Osteoblast (primary cell): ENCODE results near the gene MYOM3. TPM values are rescaled to one million over a fixed set of nuclear protein-coding genes. Genes with fewer than 3 reads are reported as not detected.

Source experiments
- DNase-seq: peaks from one replicate; pipeline ENCODE4 v3.0.0; 2011; ENCODE audit warnings: low spot score, mixed read lengths; ENCODE audit not compliant: insufficient read length; ENCODE audit errors: missing footprints
- H2AFZ ChIP-seq: 2 replicates; pipeline ENCODE4 v1.6.0; 2011; ENCODE audit warnings: mild to moderate bottlenecking, low read length
- H3K27ac ChIP-seq: 2 replicates; pipeline ENCODE4 v1.5.1; 2011; ENCODE audit warnings: mild to moderate bottlenecking, low read depth, low read length, moderate library complexity
- H3K27me3 ChIP-seq: 2 replicates; pipeline ENCODE4 v1.6.0; 2012; ENCODE audit warnings: mild to moderate bottlenecking, control low read depth, inconsistent platforms, low read length, moderate library complexity; ENCODE audit not compliant: insufficient read depth
- H3K36me3 ChIP-seq: 2 replicates; pipeline ENCODE4 v1.5.1; 2011; ENCODE audit warnings: mild to moderate bottlenecking, low read length, control low read depth, moderate library complexity; ENCODE audit not compliant: insufficient read depth
- H3K4me1 ChIP-seq: 2 replicates; pipeline ENCODE4 v1.5.1; 2011; ENCODE audit warnings: mild to moderate bottlenecking, low read length, control low read depth, moderate library complexity; ENCODE audit not compliant: insufficient read depth
- H3K4me2 ChIP-seq: 2 replicates; pipeline ENCODE4 v1.6.0; 2011; ENCODE audit warnings: mild to moderate bottlenecking, low read length; ENCODE audit not compliant: insufficient read depth
- H3K4me3 ChIP-seq: fragments of 200-600 bp; sonication (generic); 3 replicates; pipeline ENCODE4 v1.5.1; 2012; ENCODE audit warnings: mild to moderate bottlenecking, low read length, inconsistent platforms; ENCODE audit not compliant: insufficient read depth
- H3K79me2 ChIP-seq: 2 replicates; pipeline ENCODE4 v1.6.0; 2012; ENCODE audit warnings: mild to moderate bottlenecking, low read length, control low read depth, inconsistent platforms; ENCODE audit not compliant: insufficient read depth
- H3K9me3 ChIP-seq: 2 replicates; pipeline ENCODE4 v1.5.1; 2011; ENCODE audit warnings: low read depth, low read length, control low read depth
- H4K20me1 ChIP-seq: 2 replicates; pipeline ENCODE4 v1.6.0; 2012; ENCODE audit warnings: mild to moderate bottlenecking, low read length, control low read depth; ENCODE audit not compliant: insufficient read depth
- total RNA-seq: library from RNA; depleted of rRNA; stranded (reverse); fragments of >200 nt; gene quantifications from 2 replicates; pipeline ENCODE4 v1.2.3, GENCODE V29; 2012
- TF ChIP-seq, protein P1 (sequence below): IDR thresholded peaks from 2 replicates; pipeline ENCODE4 v1.5.1; 2011; ENCODE audit warnings: mild to moderate bottlenecking, low read depth, low read length, moderate library complexity; ENCODE audit errors: extremely low read depth

MYOM3 gene
- total RNA-seq, 1 donor, result under 0.01 TPM

DNA sequence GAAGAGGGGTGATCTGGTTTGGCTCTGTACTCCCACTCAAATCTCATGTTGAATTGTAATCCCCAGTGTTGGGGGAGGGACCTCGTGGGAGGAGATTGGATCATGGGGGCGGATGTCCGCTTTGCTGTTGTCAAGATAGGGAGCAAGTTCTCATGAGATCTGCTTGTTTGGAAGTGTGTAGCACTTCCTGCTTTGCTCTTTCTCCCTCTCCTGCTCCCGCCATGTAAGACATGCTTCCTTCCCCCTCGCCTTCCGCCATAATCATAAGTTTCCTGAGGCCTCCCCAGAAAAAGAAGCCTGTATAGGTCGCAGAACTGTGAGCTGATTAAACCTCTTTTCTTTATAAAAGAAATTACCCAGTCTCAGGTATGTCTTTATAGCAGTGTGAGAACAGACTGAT, 27.9 kb downstream of the MYOM3 start:
- H3K36me3 ChIP-seq, result no peaks in the 10 kb centered on the region
- H3K27me3 ChIP-seq, result peaks cover 32% of the 10 kb centered on the region

DNA sequence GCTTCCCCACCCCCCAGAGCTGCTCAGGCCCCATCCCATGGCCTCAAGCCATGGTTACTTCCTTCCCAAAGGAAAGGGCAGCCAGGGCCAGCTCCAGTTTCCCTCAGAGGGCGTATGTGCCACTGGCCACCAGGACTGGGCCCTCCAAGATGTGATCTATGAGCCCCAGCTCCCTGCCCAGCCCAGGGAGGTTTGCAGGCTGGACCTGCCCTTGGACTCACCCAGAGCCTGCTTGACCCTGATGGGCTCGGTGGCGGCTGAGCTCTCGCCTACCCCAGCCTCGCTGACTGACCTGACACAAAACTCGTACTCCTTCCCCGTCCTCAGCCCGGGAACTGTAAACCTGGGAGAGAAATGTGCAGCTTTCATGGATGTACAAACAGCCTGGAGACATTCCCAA, 29.6 kb downstream of the MYOM3 start:
- Histone ChIP-seq H4K20me1 (no peaks in the 10 kb centered on the region), H3K36me3 (no peaks in the 10 kb centered on the region), H3K4me2 (no peak overlapping the region), H3K4me1 (no peaks in the 10 kb centered on the region), H3K27me3 (peaks cover 23% of the 10 kb centered on the region), H3K4me3 (no peak overlapping the region), H3K79me2 (no peaks in the 10 kb centered on the region), H3K27ac (no peak overlapping the region), H2AFZ (no peak overlapping the region), H3K9me3 (no peaks in the 10 kb centered on the region)
- peak; percentile 50 for DNase-seq
- TF ChIP-seq, protein P1, sequence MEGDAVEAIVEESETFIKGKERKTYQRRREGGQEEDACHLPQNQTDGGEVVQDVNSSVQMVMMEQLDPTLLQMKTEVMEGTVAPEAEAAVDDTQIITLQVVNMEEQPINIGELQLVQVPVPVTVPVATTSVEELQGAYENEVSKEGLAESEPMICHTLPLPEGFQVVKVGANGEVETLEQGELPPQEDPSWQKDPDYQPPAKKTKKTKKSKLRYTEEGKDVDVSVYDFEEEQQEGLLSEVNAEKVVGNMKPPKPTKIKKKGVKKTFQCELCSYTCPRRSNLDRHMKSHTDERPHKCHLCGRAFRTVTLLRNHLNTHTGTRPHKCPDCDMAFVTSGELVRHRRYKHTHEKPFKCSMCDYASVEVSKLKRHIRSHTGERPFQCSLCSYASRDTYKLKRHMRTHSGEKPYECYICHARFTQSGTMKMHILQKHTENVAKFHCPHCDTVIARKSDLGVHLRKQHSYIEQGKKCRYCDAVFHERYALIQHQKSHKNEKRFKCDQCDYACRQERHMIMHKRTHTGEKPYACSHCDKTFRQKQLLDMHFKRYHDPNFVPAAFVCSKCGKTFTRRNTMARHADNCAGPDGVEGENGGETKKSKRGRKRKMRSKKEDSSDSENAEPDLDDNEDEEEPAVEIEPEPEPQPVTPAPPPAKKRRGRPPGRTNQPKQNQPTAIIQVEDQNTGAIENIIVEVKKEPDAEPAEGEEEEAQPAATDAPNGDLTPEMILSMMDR, result no peak

More for the DNA sequence above, 27.9 kb downstream of the MYOM3 start:
- no peak overlapping the region for H3K4me2 ChIP-seq
- no peak for DNase-seq
- no peak overlapping the region for H3K27ac ChIP-seq
- no peak overlapping the region for H2AFZ ChIP-seq
- H3K4me1 ChIP-seq, result no peaks in the 10 kb centered on the region
- H3K9me3 ChIP-seq, result no peaks in the 10 kb centered on the region
- TF ChIP-seq, protein P1, result no peak
- no peaks in the 10 kb centered on the region for H3K79me2 ChIP-seq
- H4K20me1 ChIP-seq, result no peaks in the 10 kb centered on the region
- no peak overlapping the region for H3K4me3 ChIP-seq

DNA sequence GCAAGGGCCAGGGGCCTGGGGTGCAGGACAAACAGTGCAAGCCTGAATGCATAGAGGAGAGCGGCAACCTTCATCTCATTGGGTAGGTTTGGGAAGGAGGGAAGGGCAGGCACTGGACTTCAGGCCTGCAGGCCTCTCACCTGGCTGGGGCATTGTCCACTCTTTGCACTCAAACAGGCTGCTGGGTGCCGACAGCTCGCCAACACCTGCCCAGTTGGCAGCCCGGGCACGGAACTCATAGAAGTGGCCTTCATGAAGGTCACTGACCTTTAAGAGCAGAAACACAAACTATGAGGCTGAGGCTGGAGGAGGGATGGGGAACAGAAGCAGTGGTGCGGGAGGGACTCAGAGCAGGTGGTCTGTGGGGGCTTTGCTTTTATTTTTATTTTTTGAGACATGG, 30.7 kb downstream of the MYOM3 start:
- peaks cover 23% of the 10 kb centered on the region for H3K27me3 ChIP-seq
- H3K27ac ChIP-seq, result no peak overlapping the region
- no peak overlapping the region for H2AFZ ChIP-seq
- TF ChIP-seq, protein P1, result no peak
- H3K9me3 ChIP-seq, result no peaks in the 10 kb centered on the region
- no peak for DNase-seq
- H3K4me1 ChIP-seq, result no peaks in the 10 kb centered on the region
- no peak overlapping the region for H3K4me3 ChIP-seq
- no peaks in the 10 kb centered on the region for H3K79me2 ChIP-seq
- H4K20me1 ChIP-seq, result no peaks in the 10 kb centered on the region
- H3K36me3 ChIP-seq, result no peaks in the 10 kb centered on the region
- H3K4me2 ChIP-seq, result no peak overlapping the region

DNA sequence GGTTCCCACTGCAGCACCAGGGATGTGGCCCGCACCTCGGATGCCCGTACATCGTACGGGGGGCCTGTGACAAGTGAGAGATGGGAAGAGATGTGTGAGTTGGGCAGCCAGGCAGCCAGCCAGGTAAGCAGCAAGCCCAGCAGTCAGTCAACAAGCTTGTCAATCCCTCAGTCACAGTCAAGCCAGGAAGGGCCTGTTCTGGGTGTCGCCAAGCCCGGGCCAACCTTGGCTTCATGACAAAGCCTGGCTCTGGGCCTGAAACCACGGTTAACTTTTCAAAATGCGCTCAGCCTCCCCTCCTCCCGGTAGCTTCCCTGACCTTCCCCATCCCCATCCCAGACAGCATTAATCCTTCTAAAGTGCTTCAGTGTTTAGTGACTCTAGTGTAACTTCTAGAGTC, 31.8 kb downstream of the MYOM3 start:
- H3K79me2 ChIP-seq, result no peaks in the 10 kb centered on the region
- no peak overlapping the region for H2AFZ ChIP-seq
- no peaks in the 10 kb centered on the region for H3K9me3 ChIP-seq
- no peak overlapping the region for H3K27ac ChIP-seq
- no peaks in the 10 kb centered on the region for H3K4me1 ChIP-seq
- H3K4me2 ChIP-seq, result no peak overlapping the region
- H3K27me3 ChIP-seq, result peaks cover 23% of the 10 kb centered on the region
- no peak overlapping the region for H3K4me3 ChIP-seq
- H4K20me1 ChIP-seq, result no peaks in the 10 kb centered on the region
- TF ChIP-seq, protein P1, result no peak
- no peak for DNase-seq
- H3K36me3 ChIP-seq, result no peaks in the 10 kb centered on the region
